Gastrocnemius medialis (tissue), 4 donors: ENCODE measurements around the gene KRTAP4-2.

Experiments used
- POLR2A ChIP-seq, 2 donors: fragments of 450-650 bp; IDR thresholded peaks; one replicate each; pipeline ENCODE4 v1.6.1; 2017; ENCODE audit warnings: antibody characterized with exemption in 2 of 2, mild to moderate bottlenecking in 2 of 2, moderate library complexity in 2 of 2
- TF ChIP-seq, protein P1 (sequence below), 5 experiments: fragments of 450-650 bp in 3 of 5; fragments of 200-600 bp in 2 of 5; sonication (generic) in 2 of 5; IDR thresholded peaks in 4 of 5; conservative IDR thresholded peaks in 1 of 5; 1 replicate in 4 of 5; 2 replicates in 1 of 5; pipeline ENCODE4 v1.5.1; 2016 to 2019; ENCODE audit warnings: antibody characterized with exemption in 5 of 5, mild to moderate bottlenecking in 3 of 5, moderate library complexity in 3 of 5

DNA sequence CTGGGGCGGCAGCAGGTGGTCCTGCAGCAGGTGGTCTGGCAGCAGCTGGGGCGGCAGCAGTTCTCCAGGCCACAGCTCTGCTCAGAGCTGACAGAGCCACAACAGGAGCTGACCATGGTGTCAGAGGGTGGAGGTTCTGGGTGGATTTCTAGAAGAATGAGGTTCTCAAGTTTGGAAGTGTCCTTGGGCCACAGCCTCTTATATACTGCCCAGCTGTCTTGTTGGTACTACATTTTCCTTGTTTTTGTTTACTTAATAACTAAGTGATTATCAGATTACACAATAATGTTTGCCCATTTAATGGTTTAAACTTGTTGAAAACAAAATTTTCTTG lies 28.4 kb downstream of the KRTAP4-2 start, which contains the start of gene KRTAP4-5:
- TF ChIP-seq, protein P1, sequence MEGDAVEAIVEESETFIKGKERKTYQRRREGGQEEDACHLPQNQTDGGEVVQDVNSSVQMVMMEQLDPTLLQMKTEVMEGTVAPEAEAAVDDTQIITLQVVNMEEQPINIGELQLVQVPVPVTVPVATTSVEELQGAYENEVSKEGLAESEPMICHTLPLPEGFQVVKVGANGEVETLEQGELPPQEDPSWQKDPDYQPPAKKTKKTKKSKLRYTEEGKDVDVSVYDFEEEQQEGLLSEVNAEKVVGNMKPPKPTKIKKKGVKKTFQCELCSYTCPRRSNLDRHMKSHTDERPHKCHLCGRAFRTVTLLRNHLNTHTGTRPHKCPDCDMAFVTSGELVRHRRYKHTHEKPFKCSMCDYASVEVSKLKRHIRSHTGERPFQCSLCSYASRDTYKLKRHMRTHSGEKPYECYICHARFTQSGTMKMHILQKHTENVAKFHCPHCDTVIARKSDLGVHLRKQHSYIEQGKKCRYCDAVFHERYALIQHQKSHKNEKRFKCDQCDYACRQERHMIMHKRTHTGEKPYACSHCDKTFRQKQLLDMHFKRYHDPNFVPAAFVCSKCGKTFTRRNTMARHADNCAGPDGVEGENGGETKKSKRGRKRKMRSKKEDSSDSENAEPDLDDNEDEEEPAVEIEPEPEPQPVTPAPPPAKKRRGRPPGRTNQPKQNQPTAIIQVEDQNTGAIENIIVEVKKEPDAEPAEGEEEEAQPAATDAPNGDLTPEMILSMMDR (IDR thresholded peaks at IDR 0.05 in 4 of 5, conservative IDR thresholded peaks at IDR 0.05 in 1 of 5): no peak
- no peak for TF ChIP-seq POLR2A (IDR thresholded peaks at IDR 0.05)
